GM19467 (cell line): Measurements from ENCODE around the gene RFX2.

Experiments used
- ATAC-seq: cut with Tn5 transposase; IDR thresholded peaks from one replicate; pipeline ENCODE4 v1.9.1; 2021; ENCODE audit warnings: mild to moderate bottlenecking, moderate library complexity; ENCODE audit not compliant: unreplicated experiment

Gene RFX2

GRCh38 chr19:6061376-6062130, 48.7 kb downstream of the RFX2 start:
- no peak for ATAC-seq

DNA sequence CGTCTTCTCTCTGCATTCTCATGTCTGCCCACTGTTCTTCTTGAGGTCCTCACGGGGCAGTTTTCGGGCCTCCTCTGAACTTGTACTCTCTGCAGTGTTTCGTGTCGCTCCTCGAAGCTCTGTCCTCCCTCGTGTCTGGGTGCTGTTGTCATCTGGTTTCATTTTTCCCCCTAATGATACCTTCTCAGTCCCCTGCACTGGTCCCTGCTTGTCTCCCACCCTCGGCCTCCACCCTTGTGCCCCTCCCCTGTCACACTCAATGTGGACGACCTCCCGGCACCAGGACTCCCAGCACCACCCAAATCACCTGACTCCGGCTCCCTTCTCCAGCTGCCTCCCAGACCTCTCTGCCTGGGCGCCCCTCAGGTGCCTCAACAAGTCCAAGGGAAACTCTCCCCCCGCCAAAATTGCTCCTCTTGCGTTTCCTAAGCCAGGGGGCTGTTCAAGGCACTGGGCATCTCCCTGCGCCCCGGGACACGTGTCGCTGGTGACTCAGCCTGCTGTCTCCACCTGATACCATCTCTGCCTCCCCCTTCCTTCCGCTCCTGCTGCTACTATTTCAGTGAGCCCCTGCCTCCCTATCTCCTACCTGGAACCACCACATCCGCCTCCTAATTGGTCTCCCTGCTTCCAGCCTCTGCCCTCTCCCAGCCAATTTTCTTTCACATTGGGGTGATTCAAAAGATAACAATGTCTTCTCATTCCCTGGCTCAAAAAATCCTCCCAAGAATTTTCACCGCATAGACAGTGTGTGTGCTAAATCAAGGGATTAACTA, 49.5 kb downstream of the RFX2 start:
- no peak for ATAC-seq

GRCh38 chr19:6059988-6060599, 50.2 kb downstream of the RFX2 start:
- ATAC-seq = no peak

DNA sequence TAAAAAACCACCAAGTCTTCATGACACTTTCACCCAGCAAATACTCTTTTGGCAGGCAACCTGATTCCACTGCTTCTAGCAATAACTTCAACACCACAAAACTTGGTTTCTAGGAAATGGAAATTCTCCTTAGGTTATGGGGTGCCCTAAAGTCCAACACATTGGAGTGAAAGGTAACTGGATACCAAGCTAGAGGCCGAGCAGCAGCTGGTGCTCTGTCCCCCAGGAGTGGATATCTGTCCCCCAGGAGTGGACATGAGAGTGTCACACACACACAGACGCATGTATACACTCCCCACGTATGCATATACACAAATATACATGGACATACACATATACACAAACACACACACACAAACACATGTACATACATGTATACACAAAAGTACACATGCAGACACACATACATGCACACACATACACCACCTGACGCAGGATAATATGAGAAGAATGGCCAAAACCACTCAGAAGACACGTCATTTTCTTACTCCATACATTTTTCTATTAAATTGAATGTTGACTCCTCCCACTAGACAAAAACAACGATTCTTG, 50.8 kb downstream of the RFX2 start:
- no peak for ATAC-seq

DNA sequence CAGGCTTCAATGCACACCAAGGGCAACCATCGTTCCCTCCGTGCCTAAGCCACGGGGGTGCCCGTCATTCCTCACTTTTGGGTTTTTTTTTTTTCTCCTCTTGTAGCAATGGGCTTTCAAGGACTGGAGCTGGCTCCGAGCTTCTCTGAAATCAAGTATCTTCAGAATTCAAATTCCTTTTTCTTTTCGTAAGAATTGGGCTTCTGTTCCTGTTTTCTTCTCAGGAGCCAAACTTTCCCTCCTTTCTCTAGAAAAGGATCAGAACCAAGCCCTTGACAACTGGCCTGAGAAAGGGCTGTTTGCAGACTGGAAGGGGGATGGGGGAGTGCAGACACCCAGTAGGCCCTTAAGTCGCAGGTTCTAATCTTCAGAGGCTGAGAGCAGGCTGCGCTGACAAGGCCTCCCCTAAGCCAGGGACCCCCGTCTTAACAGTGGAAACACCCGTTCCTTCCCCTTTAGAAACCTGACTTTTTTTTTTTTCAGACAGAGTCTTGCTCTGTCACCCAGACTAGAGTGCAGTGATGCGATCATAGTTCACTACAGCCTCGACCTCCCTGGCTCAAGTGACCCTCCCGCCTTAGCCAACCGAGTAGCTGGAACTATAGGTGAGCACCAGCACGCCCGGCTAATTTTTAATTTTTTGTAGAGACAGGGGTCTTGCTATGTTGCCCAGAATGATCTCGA, 51.6 kb downstream of the RFX2 start:
- ATAC-seq = no peak

DNA sequence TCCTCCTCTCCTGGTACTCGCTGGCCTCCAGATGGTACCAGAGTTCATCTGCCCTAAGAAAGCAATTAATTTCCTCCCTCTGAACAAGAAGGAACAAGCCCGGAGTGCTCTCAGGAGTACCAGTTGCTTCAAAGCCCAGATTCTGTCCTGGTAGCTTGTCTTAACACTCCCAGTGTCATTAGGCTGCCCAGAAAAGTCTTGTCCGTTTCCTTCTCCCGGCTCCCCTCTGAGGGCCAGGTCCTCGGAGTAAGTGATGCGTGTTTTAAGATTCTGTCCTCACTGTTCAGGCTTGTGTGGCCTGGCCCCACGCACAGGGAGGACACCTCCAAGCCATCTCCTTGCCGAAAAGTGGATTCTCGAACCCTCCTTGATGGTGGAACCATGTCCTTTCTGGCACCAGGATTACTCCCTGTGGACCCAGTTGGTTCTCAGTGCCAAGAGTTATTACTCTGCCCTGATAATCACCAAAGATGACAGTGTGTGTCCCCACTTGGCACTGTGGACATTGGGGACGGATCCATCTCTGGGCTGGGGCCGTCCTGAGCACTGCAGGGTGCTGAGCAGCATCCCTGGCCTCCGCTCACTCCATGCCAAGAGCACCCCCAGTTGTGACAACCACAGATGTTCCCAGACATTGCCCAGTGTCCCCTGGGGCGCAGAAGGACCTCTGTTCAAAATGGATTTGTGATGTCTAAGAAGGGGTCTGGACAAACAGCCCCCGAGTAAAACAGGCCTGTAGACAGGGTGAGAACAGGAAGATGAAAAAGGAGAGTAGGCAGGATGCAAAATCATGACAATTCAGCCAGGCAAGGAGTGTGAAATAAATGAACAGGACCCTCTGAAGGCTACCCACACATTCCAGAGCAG, 52.4 kb downstream of the RFX2 start:
- no peak for ATAC-seq

DNA sequence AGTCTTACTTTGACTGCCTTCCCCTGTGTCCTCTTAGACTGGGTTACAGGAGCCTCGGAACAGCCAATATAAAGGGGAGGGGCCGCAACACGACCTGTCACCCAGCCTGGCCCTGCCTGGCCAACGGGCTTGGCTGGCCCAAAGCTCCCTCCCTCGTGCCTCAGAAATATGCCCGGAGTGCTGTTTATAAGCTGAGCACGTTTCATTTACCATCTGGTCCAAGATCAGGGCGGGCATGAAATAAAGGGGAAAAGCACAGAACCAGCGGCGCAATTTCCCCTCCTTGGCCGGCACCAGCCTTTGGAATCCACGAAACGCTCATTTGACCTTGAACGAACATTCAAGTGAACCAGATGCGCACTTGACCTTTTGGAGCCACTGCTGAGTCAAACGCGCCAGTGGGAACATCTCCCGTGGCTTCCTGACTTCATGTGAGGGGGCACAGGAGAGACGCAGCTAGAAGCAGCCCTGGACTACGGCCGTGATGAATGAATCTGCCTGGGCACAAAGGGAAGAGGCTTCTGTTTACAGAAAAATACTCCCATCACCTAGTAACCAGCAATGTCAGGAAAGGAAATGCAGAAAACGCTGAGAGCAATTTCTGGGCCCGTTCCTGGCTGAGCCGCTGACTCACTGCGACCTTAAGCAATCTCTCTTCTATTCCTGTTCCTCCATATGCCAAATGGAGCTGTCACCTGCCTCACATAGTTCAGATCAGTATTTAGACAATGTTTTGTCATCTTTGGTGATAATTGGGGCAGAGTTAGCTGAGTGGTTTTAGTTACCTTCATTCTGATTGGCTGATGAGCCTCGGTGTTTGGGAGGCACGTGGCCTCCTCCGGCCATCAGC, 53.3 kb downstream of the RFX2 start:
- ATAC-seq = no peak

GRCh38 chr19:6056282-6056741, 54.0 kb downstream of the RFX2 start:
- ATAC-seq = no peak

GRCh38 chr19:6055013-6055795, 55.1 kb downstream of the RFX2 start:
- ATAC-seq = no peak

- no peak for ATAC-seq
Observed at GRCh38 chr19:6048793-6049405, 61.4 kb downstream of the RFX2 start.

DNA sequence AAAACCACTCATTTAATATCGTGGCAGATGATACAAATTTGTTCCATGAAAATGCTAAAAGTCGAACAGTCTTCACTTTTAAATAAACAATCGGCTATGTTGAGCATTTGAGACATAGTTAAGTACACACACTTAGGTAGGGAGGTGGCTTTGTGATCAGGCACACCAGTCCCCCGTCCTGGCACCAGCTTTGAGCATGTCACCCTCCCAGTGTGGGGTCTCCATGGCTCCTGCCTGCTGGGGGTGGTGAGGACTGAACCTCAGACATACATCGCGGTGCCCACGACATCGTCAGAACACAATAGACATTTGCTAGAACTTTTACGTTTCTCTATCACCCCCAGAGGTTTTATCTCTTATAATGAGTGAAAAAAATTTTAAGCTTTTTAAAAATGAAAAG, 62.0 kb downstream of the RFX2 start:
- ATAC-seq = no peak

- no peak for ATAC-seq
Observed at GRCh38 chr19:6047741-6048251, 62.5 kb downstream of the RFX2 start.

GRCh38 chr19:6047256-6047655, 63.0 kb downstream of the RFX2 start:
- no peak for ATAC-seq

- no peak for ATAC-seq
Observed at GRCh38 chr19:6045108-6045507, 65.2 kb downstream of the RFX2 start.

DNA sequence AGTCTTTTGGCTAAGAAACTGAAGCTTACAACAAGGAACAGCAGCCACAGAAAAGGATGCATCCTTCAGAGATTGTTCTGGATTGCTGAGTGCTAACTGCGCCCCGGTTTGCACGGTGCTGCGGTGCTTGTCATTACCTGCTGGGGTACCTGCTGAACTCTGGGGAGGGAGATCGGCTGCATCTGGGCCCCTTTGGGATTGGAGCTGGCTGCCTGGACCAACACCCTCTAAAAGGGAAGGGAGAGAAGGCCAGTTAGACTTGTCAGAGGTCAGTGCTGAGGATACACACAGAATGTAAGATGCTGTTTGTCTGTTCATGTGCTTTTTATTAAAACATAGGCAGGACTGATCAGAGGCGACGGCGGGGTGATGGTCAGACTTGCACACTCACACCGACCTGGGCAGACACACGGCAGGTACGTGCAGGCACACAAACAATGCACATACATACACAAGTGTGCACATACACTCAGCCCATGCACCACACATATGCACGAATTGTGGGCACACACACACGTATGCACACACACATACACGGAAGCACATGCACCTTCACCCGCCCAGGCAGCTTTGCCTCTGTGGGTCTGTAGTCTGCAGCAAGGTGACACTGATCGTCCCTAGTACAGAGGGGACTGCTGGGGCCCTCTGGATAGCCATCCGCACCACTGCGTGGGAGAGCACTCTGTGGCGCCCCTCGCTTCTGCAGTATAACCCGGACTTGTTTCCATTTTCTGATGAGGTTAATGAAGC, 66.1 kb downstream of the RFX2 start:
- no peak for ATAC-seq

GRCh38 chr19:6042776-6043726, 67.2 kb downstream of the RFX2 start:
- no peak for ATAC-seq
